ENCODE measurements around the gene MAP3K2.
"Not testable (repeated sequence)": the region's sequence is repeated elsewhere in the genome, so short reads cannot be mapped to it uniquely, and the experiment has no call there.

MAP3K2 gene

GRCh38 chr2:127359520-127359919 lies 28.3 kb downstream of the MAP3K2 start:
- no peak for TF ChIP-seq CTCF (IDR thresholded peaks at IDR 0.05; ENCODE audit: extremely low read depth, missing control alignments)
- no peak for DNase-seq (ENCODE audit: low spot score)

- DNase-seq (ENCODE audit: low spot score) = no peak
Observed at GRCh38 chr2:127358971-127359370, 28.8 kb downstream of the MAP3K2 start.

GRCh38 chr2:127358044-127358443 lies 29.7 kb downstream of the MAP3K2 start:
- TF ChIP-seq CTCF (IDR thresholded peaks at IDR 0.05; ENCODE audit: extremely low read depth, missing control alignments) = no peak
- no peak for DNase-seq (ENCODE audit: low spot score)

More at GRCh38 chr2:127358971-127359370, 28.8 kb downstream of the MAP3K2 start:
- no peak for TF ChIP-seq CTCF (IDR thresholded peaks at IDR 0.05; ENCODE audit: extremely low read depth, missing control alignments)

- no peak for DNase-seq (ENCODE audit: low spot score)
- TF ChIP-seq CTCF (IDR thresholded peaks at IDR 0.05; ENCODE audit: extremely low read depth, missing control alignments) = no peak
Observed at GRCh38 chr2:127357591-127357990, 30.2 kb downstream of the MAP3K2 start.

GRCh38 chr2:127356531-127356930 lies 31.2 kb downstream of the MAP3K2 start:
- TF ChIP-seq CTCF (IDR thresholded peaks at IDR 0.05; ENCODE audit: extremely low read depth, missing control alignments) = no peak
- no peak for DNase-seq (ENCODE audit: low spot score)

GRCh38 chr2:127355407-127356008 lies 32.3 kb downstream of the MAP3K2 start:
- peak; percentile 61 for TF ChIP-seq CTCF (IDR thresholded peaks at IDR 0.05; ENCODE audit: extremely low read depth, missing control alignments)
- peak; percentile 48 for DNase-seq (ENCODE audit: low spot score)

- not testable (repeated sequence) for DNase-seq (ENCODE audit: low spot score)
Observed at GRCh38 chr2:127353873-127354676, 33.7 kb downstream of the MAP3K2 start.

- DNase-seq (ENCODE audit: low spot score) = not testable (repeated sequence)
Observed at GRCh38 chr2:127353223-127353622, 34.6 kb downstream of the MAP3K2 start.
